Measurements from ENCODE around the gene PPIE. TPM values are rescaled to one million over a fixed set of nuclear protein-coding genes. Genes with fewer than 3 reads are reported as not detected.

The PPIE gene
- total and polyA plus RNA-seq, 2 experiments from 2014 or later: 27.8 to 51.9 TPM

DNA sequence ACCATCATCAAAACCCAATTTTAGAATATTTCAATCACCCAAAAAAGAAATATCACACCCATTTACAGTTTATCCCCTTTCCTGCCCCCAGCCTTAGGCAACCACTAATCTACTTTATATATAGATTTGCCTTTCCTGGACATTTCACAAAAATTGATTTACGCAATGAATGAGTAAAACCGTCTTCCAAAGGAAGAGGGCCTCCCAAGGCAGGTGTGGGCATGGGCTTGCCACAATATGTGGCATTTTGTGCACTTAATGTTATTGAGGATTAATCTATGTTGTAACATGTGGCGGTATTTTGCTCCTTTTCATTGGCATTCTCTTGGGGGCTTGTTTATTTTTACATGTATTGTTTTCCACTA, 61.8 kb downstream of the PPIE start (continued):
- TF ChIP-seq, protein P1, sequence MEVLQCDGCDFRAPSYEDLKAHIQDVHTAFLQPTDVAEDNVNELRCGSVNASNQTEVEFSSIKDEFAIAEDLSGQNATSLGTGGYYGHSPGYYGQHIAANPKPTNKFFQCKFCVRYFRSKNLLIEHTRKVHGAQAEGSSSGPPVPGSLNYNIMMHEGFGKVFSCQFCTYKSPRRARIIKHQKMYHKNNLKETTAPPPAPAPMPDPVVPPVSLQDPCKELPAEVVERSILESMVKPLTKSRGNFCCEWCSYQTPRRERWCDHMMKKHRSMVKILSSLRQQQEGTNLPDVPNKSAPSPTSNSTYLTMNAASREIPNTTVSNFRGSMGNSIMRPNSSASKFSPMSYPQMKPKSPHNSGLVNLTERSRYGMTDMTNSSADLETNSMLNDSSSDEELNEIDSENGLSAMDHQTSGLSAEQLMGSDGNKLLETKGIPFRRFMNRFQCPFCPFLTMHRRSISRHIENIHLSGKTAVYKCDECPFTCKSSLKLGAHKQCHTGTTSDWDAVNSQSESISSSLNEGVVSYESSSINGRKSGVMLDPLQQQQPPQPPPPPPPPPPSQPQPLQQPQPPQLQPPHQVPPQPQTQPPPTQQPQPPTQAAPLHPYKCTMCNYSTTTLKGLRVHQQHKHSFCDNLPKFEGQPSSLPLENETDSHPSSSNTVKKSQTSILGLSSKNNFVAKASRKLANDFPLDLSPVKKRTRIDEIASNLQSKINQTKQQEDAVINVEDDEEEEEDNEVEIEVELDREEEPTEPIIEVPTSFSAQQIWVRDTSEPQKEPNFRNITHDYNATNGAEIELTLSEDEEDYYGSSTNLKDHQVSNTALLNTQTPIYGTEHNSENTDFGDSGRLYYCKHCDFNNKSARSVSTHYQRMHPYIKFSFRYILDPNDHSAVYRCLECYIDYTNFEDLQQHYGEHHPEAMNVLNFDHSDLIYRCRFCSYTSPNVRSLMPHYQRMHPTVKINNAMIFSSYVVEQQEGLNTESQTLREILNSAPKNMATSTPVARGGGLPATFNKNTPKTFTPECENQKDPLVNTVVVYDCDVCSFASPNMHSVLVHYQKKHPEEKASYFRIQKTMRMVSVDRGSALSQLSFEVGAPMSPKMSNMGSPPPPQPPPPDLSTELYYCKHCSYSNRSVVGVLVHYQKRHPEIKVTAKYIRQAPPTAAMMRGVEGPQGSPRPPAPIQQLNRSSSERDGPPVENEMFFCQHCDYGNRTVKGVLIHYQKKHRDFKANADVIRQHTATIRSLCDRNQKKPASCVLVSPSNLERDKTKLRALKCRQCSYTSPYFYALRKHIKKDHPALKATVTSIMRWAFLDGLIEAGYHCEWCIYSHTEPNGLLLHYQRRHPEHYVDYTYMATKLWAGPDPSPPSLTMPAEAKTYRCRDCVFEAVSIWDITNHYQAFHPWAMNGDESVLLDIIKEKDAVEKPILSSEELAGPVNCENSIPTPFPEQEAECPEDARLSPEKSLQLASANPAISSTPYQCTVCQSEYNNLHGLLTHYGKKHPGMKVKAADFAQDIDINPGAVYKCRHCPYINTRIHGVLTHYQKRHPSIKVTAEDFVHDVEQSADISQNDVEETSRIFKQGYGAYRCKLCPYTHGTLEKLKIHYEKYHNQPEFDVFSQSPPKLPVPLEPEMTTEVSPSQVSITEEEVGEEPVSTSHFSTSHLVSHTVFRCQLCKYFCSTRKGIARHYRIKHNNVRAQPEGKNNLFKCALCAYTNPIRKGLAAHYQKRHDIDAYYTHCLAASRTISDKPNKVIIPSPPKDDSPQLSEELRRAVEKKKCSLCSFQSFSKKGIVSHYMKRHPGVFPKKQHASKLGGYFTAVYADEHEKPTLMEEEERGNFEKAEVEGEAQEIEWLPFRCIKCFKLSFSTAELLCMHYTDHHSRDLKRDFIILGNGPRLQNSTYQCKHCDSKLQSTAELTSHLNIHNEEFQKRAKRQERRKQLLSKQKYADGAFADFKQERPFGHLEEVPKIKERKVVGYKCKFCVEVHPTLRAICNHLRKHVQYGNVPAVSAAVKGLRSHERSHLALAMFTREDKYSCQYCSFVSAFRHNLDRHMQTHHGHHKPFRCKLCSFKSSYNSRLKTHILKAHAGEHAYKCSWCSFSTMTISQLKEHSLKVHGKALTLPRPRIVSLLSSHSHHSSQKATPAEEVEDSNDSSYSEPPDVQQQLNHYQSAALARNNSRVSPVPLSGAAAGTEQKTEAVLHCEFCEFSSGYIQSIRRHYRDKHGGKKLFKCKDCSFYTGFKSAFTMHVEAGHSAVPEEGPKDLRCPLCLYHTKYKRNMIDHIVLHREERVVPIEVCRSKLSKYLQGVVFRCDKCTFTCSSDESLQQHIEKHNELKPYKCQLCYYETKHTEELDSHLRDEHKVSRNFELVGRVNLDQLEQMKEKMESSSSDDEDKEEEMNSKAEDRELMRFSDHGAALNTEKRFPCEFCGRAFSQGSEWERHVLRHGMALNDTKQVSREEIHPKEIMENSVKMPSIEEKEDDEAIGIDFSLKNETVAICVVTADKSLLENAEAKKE (CRISPR knock-in tag; IDR thresholded peaks at IDR 0.05): no peak
- TF ChIP-seq ZNF114 (CRISPR knock-in tag; IDR thresholded peaks at IDR 0.05): no peak
- no peak for TF ChIP-seq CREB1 (CRISPR knock-in tag; IDR thresholded peaks at IDR 0.05; ENCODE audit: low read depth)

DNA sequence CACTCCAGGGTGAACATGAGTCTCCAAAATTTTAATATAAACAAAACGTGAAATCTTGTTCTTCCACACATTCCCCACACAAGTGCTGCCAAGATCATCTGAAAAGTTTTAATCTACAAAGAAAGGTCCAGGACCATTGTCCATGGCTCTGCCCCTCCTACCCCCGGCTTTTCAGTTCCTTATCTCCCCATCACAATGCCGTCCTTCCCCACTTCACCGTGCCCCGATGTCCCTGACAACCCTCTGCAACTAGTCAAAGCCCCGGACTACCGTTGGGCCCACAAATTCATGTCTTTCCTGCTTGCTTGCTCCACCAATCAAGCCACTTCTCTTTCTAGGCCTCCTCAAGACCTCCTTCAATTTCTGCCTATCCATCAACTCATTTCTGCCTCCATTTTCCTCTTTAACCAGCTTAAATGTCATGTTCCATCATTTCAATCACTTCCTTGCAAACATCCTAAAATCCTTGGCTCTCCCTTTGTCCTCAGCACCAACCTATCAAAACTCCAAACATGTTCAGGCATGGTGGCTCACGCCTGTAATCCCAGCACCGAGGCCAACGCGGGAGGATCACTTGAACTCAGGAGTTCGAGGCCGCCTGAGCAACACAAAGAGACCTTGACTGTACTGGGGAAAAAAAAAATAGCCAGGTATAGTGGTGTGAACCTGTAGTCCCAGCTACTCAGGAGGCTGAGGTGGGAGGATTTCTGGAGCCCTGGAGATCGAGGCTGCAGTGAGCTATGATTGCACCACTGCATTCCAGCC, 64.0 kb downstream of the PPIE start:
- Histone ChIP-seq H3K4me1 (ENCODE audit: insufficient read depth) (peaks cover 10% of the 10 kb centered on the region; the same call in 1 of the 2 replicates), H3K79me2 (replicated peaks; ENCODE audit: insufficient read depth) (no peaks in the 10 kb centered on the region), H3K4me2 (no peak overlapping the region), H3K4me3 (no peak overlapping the region), H3F3A (replicated peaks; ENCODE audit: low read depth) (no peaks in the 10 kb centered on the region), H2AFZ (no peak overlapping the region), H3K9me2 (ENCODE audit: insufficient read depth) (no peaks in the 10 kb centered on the region), H3K36me3 (ENCODE audit: insufficient read depth) (peaks cover 5% of the 10 kb centered on the region; the same call in 1 of the 2 replicates), H4K20me1 (replicated peaks; ENCODE audit: insufficient read depth) (no peaks in the 10 kb centered on the region), H3K27me3 (ENCODE audit: insufficient read depth) (peaks cover 7% of the 10 kb centered on the region; the same call in 1 of the 2 replicates), H3K27ac (ENCODE audit: low read depth) (no peak overlapping the region)
- H3K27ac Mint-ChIP-seq: no peak overlapping the region
- H3K4me3 Mint-ChIP-seq: no peak overlapping the region
- H3K9me3 Mint-ChIP-seq: peaks cover 14% of the 10 kb centered on the region; the same call in 2 of the 3 replicates
- H3K27me3 Mint-ChIP-seq (ENCODE audit: insufficient read depth, low read depth, poor library complexity): peaks cover 4% of the 10 kb centered on the region
- H3K36me3 Mint-ChIP-seq (ENCODE audit: low read depth): no peaks in the 10 kb centered on the region
- no peak for DNase-seq (ENCODE audit: low spot score)
- H3K4me1 Mint-ChIP-seq: peaks cover 11% of the 10 kb centered on the region
- no peak for ATAC-seq
- TF ChIP-seq, protein P1 (CRISPR knock-in tag; IDR thresholded peaks at IDR 0.05): no peak
- no peak for TF ChIP-seq EZH2phosphoT487 (IDR thresholded peaks at IDR 0.05; ENCODE audit: unreplicated experiment)
- TF ChIP-seq, protein P2, sequence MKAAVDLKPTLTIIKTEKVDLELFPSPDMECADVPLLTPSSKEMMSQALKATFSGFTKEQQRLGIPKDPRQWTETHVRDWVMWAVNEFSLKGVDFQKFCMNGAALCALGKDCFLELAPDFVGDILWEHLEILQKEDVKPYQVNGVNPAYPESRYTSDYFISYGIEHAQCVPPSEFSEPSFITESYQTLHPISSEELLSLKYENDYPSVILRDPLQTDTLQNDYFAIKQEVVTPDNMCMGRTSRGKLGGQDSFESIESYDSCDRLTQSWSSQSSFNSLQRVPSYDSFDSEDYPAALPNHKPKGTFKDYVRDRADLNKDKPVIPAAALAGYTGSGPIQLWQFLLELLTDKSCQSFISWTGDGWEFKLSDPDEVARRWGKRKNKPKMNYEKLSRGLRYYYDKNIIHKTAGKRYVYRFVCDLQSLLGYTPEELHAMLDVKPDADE (IDR thresholded peaks at IDR 0.05): no peak
- no peak for TF ChIP-seq STAT1 (IDR thresholded peaks at IDR 0.05; ENCODE audit: unreplicated experiment)
- no peak for TF ChIP-seq POLR2AphosphoS5 (IDR thresholded peaks at IDR 0.05; ENCODE audit: low read depth)
- TF ChIP-seq EZH2 (IDR thresholded peaks at IDR 0.05; ENCODE audit: low read depth, unreplicated experiment): no peak
